Breast epithelium (tissue), 4 donors: ENCODE measurements around the gene PLIN3. TPM values are rescaled to one million over a fixed set of nuclear protein-coding genes. Genes with fewer than 3 reads are reported as not detected.
"Not testable (repeated sequence)": the region's sequence is repeated elsewhere in the genome, so short reads cannot be mapped to it uniquely, and the experiment has no call there.

Experiments used
- DNase-seq, 2 donors: peaks; one replicate each; pipeline ENCODE4 v3.0.0-alpha.2; 2019; ENCODE audit warnings: low spot score in 2 of 2
- H3K27ac ChIP-seq, 2 donors: fragments of 200-600 bp; sonication (generic) in 1 of 2; one replicate each; pipeline ENCODE4 v1.5.1; 2016 to 2019; ENCODE audit warnings: mild to moderate bottlenecking in 1 of 2
- H3K27me3 ChIP-seq, 2 donors: fragments of 200-600 bp; sonication (generic) in 1 of 2; one replicate each; pipeline versions ENCODE4 v1.5.1 to v1.6.0; 2017 to 2019; ENCODE audit warnings: control low read depth in 1 of 2, mild to moderate bottlenecking in 1 of 2
- H3K36me3 ChIP-seq: fragments of 200-600 bp; one replicate; pipeline ENCODE4 v1.5.1; 2019
- H3K4me1 ChIP-seq, 2 donors: fragments of 200-600 bp; sonication (generic); one replicate each; pipeline ENCODE4 v1.5.1; 2016 to 2019; ENCODE audit warnings: control low read depth in 1 of 2
- H3K4me3 ChIP-seq, 3 donors: fragments of 200-600 bp; sonication (generic); 1 replicate in 2 of 3; 2 replicates in 1 of 3; pipeline ENCODE4 v1.5.1; 2016 to 2019; ENCODE audit warnings: mild to moderate bottlenecking in 3 of 3, moderate library complexity in 2 of 3
- H3K9me3 ChIP-seq, 2 donors: fragments of 200-600 bp; sonication (generic) in 1 of 2; one replicate each; pipeline ENCODE4 v1.5.1; 2016 to 2019; ENCODE audit warnings: control low read depth in 1 of 2
- CTCF ChIP-seq, 3 donors: fragments of 450-650 bp; IDR thresholded peaks; one replicate each; pipeline ENCODE4 v1.5.1; 2016 to 2017; ENCODE audit warnings: antibody characterized with exemption in 3 of 3, mild to moderate bottlenecking in 3 of 3, moderate library complexity in 3 of 3
- POLR2A ChIP-seq: fragments of 450-650 bp; IDR thresholded peaks from one replicate; pipeline ENCODE4 v1.6.1; 2016; ENCODE audit warnings: antibody characterized with exemption, mild to moderate bottlenecking, moderate library complexity
- POLR2AphosphoS5 ChIP-seq, 3 donors: sonication (generic); formaldehyde crosslinking; IDR thresholded peaks; one replicate each; pipeline ENCODE4 v1.6.1; 2017; ENCODE audit warnings: antibody characterized with exemption in 3 of 3
- intact Hi-C: fragments of 100-400 bp; cut with DNase I; formaldehyde crosslinking; loops from one replicate; pipeline ENCODE4 v1.15.1; 2023; ENCODE audit warnings: low total_unique reads
- total RNA-seq, 3 donors: library from RNA; depleted of rRNA; stranded (reverse); fragments of >200 nt; gene quantifications; one replicate each; pipeline ENCODE4 v1.1.0, GENCODE V29; 2016

PLIN3 gene
- total RNA-seq, 3 donors from 2014 or later, result 50.1 to 77.3 (median 53.8) TPM

GRCh38 chr19:4831304-4831978 is 36.0 kb downstream of the PLIN3 start, which contains the start of gene TICAM1:
TSS of gene TICAM1 (minus strand) at chr19:4831712. CDS start at chr19:4818377, 13,335 bp downstream.
- intact Hi-C loops, result no loop called here

GRCh38 chr19:4830768-4831265 is 36.6 kb downstream of the PLIN3 start:
- H3K27me3 ChIP-seq, result no peaks in the 10 kb centered on the region
- H3K4me3 ChIP-seq, result peak overlapping the region; percentile 91 to 99 (median 91)
- no peak for DNase-seq
- peak overlapping the region; percentile 93 to 94 for H3K27ac ChIP-seq
- peaks cover 0 to 7% of the 10 kb centered on the region in 2 donors for H3K4me1 ChIP-seq
- TF ChIP-seq POLR2AphosphoS5 (IDR thresholded peaks at IDR 0.05) (no peak), POLR2A (no peak)
- no peaks in the 10 kb centered on the region for H3K9me3 ChIP-seq
- intact Hi-C loops, result no loop called here
- no peaks in the 10 kb centered on the region for H3K36me3 ChIP-seq

More at GRCh38 chr19:4831304-4831978, 36.0 kb downstream of the PLIN3 start, which contains the start of gene TICAM1:
- no peaks in the 10 kb centered on the region for H3K36me3 ChIP-seq
- no peaks in the 10 kb centered on the region for H3K27me3 ChIP-seq
- TF ChIP-seq POLR2A (peak; percentile 50), POLR2AphosphoS5 (IDR thresholded peaks at IDR 0.05) (peak; percentile 57 to 67 (median 67)), CTCF (IDR thresholded peaks at IDR 0.05) (peak in 1 of 3 donors; percentile 7)
- peaks cover 0 to 7% of the 10 kb centered on the region in 2 donors for H3K4me1 ChIP-seq
- H3K4me3 ChIP-seq, result peak within 1 kb of the TSS; percentile 91 to 99 (median 91)
- H3K27ac ChIP-seq, result peak within 1 kb of the TSS; percentile 93 to 94
- H3K9me3 ChIP-seq, result no peaks in the 10 kb centered on the region
- DNase-seq, result peak; percentile 48 to 71

GRCh38 chr19:4830332-4830731 is 37.1 kb downstream of the PLIN3 start:
- DNase-seq, result no peak
- H3K27me3 ChIP-seq, result no peaks in the 10 kb centered on the region
- H3K4me3 ChIP-seq, result peak overlapping the region; percentile 91 to 99 (median 91)
- no peak for TF ChIP-seq POLR2AphosphoS5 (IDR thresholded peaks at IDR 0.05)
- no peak for TF ChIP-seq POLR2A
- TF ChIP-seq CTCF (IDR thresholded peaks at IDR 0.05), result no peak
- peak overlapping the region; percentile 93 to 94 for H3K27ac ChIP-seq
- H3K36me3 ChIP-seq, result no peaks in the 10 kb centered on the region
- H3K9me3 ChIP-seq, result no peaks in the 10 kb centered on the region
- H3K4me1 ChIP-seq, result peaks cover 0 to 7% of the 10 kb centered on the region in 2 donors
- intact Hi-C loops, result no loop called here

GRCh38 chr19:4829001-4829712 is 38.3 kb downstream of the PLIN3 start:
- no peaks in the 10 kb centered on the region for H3K36me3 ChIP-seq
- H3K27ac ChIP-seq, result peak overlapping the region in 1 of 2 donors; percentile 45
- no peak overlapping the region for H3K4me3 ChIP-seq
- H3K27me3 ChIP-seq, result no peaks in the 10 kb centered on the region
- intact Hi-C loops, result no loop called here
- H3K4me1 ChIP-seq, result peaks cover 0 to 7% of the 10 kb centered on the region in 2 donors
- H3K9me3 ChIP-seq, result no peaks in the 10 kb centered on the region
- no peak for TF ChIP-seq POLR2A
- TF ChIP-seq POLR2AphosphoS5 (IDR thresholded peaks at IDR 0.05), result no peak
- no peak for TF ChIP-seq CTCF (IDR thresholded peaks at IDR 0.05)
- no peak for DNase-seq

GRCh38 chr19:4823577-4823976 is 43.9 kb downstream of the PLIN3 start:
- H3K4me3 ChIP-seq, result no peak overlapping the region
- intact Hi-C loops, result no loop called here
- DNase-seq, result no peak
- no peaks in the 10 kb centered on the region for H3K27me3 ChIP-seq
- H3K36me3 ChIP-seq, result no peaks in the 10 kb centered on the region
- TF ChIP-seq POLR2A (no peak), CTCF (IDR thresholded peaks at IDR 0.05) (no peak), POLR2AphosphoS5 (IDR thresholded peaks at IDR 0.05) (no peak)
- H3K27ac ChIP-seq, result no peak overlapping the region
- H3K4me1 ChIP-seq, result no peaks in the 10 kb centered on the region
- no peaks in the 10 kb centered on the region for H3K9me3 ChIP-seq

GRCh38 chr19:4822354-4822753 is 45.1 kb downstream of the PLIN3 start:
- H3K9me3 ChIP-seq, H3K4me3 ChIP-seq, H3K4me1 ChIP-seq, H3K27ac ChIP-seq, DNase-seq, intact Hi-C loops, H3K36me3 ChIP-seq, H3K27me3 ChIP-seq: not testable (repeated sequence)
